ENCODE results near the gene ACSM3.

ACSM3 gene

GRCh38 chr16:20765732-20766131, 1.9 kb downstream of the ACSM3 start:
- Histone ChIP-seq H3K4me3 (no peak overlapping the region), H3K36me3 (ENCODE audit: insufficient read depth, low read length) (no peaks in the 10 kb centered on the region), H3K27ac (no peak overlapping the region), H3K9ac (ENCODE audit: insufficient read length) (no peak overlapping the region), H3K9me3 (ENCODE audit: low read depth, low read length) (no peaks in the 10 kb centered on the region)
- no peak for DNase-seq (ENCODE audit: low read depth, low spot score)
- no peak for TF ChIP-seq EZH2 (IDR thresholded peaks at IDR 0.05)
- no peak for TF ChIP-seq FOXP2 (optimal IDR thresholded peaks at IDR 0.05; ENCODE audit: control extremely low read depth, extremely low read length, insufficient read depth)
- no peak for TF ChIP-seq POLR2AphosphoS5 (IDR thresholded peaks at IDR 0.05; ENCODE audit: borderline replicate concordance, low read depth, low read length)

- no peak overlapping the region for H3K9ac ChIP-seq (ENCODE audit: insufficient read length)
- H3K27ac ChIP-seq, result no peak overlapping the region
- H3K9me3 ChIP-seq (ENCODE audit: low read depth, low read length), result no peaks in the 10 kb centered on the region
- no peak for DNase-seq (ENCODE audit: low read depth, low spot score)
- H3K36me3 ChIP-seq (ENCODE audit: insufficient read depth, low read length), result no peaks in the 10 kb centered on the region
- TF ChIP-seq EZH2 (IDR thresholded peaks at IDR 0.05) (no peak), POLR2AphosphoS5 (IDR thresholded peaks at IDR 0.05; ENCODE audit: borderline replicate concordance, low read depth, low read length) (no peak)
- H3K4me3 ChIP-seq, result no peak overlapping the region
Observed at GRCh38 chr16:20766294-20766693, 2.5 kb downstream of the ACSM3 start.

DNA sequence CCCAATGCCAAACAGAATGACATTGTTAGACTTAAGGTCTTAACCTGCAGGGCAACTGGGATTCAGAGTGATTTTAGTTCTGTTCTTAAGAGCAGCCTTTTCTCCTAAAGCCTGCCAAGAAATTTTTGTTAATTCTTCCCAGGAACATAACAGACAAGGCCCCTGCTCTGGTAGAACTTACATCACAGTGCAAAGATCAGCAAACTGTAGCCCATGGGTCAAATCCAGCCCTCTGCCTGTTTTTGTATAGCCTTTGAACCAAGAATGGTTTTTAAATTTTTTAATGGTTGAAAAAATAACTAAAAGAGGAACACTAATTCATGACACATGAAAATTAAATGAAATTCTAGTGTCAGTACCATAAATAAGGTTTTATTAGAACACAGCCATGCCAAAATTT, 3.8 kb downstream of the ACSM3 start:
- Histone ChIP-seq H3K9ac (ENCODE audit: insufficient read length) (no peak overlapping the region), H3K27ac (no peak overlapping the region), H3K4me3 (no peak overlapping the region), H3K9me3 (ENCODE audit: low read depth, low read length) (no peaks in the 10 kb centered on the region), H3K36me3 (ENCODE audit: insufficient read depth, low read length) (no peaks in the 10 kb centered on the region)
- no peak for TF ChIP-seq FOXP2 (optimal IDR thresholded peaks at IDR 0.05; ENCODE audit: control extremely low read depth, extremely low read length, insufficient read depth)
- TF ChIP-seq POLR2AphosphoS5 (IDR thresholded peaks at IDR 0.05; ENCODE audit: borderline replicate concordance, low read depth, low read length), result no peak
- no peak for TF ChIP-seq EZH2 (IDR thresholded peaks at IDR 0.05)
- DNase-seq (ENCODE audit: low read depth, low spot score), result no peak

DNA sequence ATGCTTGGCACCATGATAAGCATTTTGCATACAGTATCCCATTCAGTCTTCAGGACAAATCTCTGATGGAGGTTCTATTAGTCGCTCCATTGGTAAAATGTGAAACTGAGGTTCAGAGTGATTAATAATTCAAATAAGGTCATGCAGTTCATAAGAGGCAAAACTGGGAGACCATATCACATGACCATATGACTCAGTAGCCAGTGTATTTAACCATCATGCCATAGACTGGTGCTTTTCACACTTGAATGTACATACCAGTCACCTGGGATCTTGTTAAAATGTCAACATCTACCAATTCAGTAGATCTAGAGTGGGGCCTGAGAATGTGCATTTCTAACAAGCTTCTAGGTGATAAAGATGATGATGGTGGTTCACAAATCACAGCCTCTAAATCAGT, 4.3 kb downstream of the ACSM3 start:
- Histone ChIP-seq H3K9ac (ENCODE audit: insufficient read length) (no peak overlapping the region), H3K9me3 (ENCODE audit: low read depth, low read length) (no peaks in the 10 kb centered on the region), H3K27ac (no peak overlapping the region), H3K4me3 (no peak overlapping the region), H3K36me3 (ENCODE audit: insufficient read depth, low read length) (no peaks in the 10 kb centered on the region)
- no peak for DNase-seq (ENCODE audit: low read depth, low spot score)
- no peak for TF ChIP-seq FOXP2 (optimal IDR thresholded peaks at IDR 0.05; ENCODE audit: control extremely low read depth, extremely low read length, insufficient read depth)
- no peak for TF ChIP-seq EZH2 (IDR thresholded peaks at IDR 0.05)
- no peak for TF ChIP-seq POLR2AphosphoS5 (IDR thresholded peaks at IDR 0.05; ENCODE audit: borderline replicate concordance, low read depth, low read length)

- Histone ChIP-seq H3K9me3 (ENCODE audit: low read depth, low read length) (no peaks in the 10 kb centered on the region), H3K4me3 (no peak overlapping the region), H3K27ac (no peak overlapping the region), H3K9ac (ENCODE audit: insufficient read length) (no peak overlapping the region), H3K36me3 (ENCODE audit: insufficient read depth, low read length) (no peaks in the 10 kb centered on the region)
- TF ChIP-seq EZH2 (IDR thresholded peaks at IDR 0.05) (no peak), FOXP2 (optimal IDR thresholded peaks at IDR 0.05; ENCODE audit: control extremely low read depth, extremely low read length, insufficient read depth) (no peak), POLR2AphosphoS5 (IDR thresholded peaks at IDR 0.05; ENCODE audit: borderline replicate concordance, low read depth, low read length) (no peak)
- no peak for DNase-seq (ENCODE audit: low read depth, low spot score)
Observed at GRCh38 chr16:20768818-20769217, 5.0 kb downstream of the ACSM3 start.

GRCh38 chr16:20773679-20774078, 9.9 kb downstream of the ACSM3 start:
- TF ChIP-seq EZH2 (IDR thresholded peaks at IDR 0.05) (no peak), POLR2AphosphoS5 (IDR thresholded peaks at IDR 0.05; ENCODE audit: borderline replicate concordance, low read depth, low read length) (no peak), FOXP2 (optimal IDR thresholded peaks at IDR 0.05; ENCODE audit: control extremely low read depth, extremely low read length, insufficient read depth) (no peak)
- Histone ChIP-seq H3K27ac (no peak overlapping the region), H3K4me3 (no peak overlapping the region)

GRCh38 chr16:20774703-20775362, 11.0 kb downstream of the ACSM3 start:
- H3K4me3 ChIP-seq, result no peak overlapping the region
- no peaks in the 10 kb centered on the region for H3K9me3 ChIP-seq (ENCODE audit: low read depth, low read length)
- DNase-seq (ENCODE audit: low read depth, low spot score), result no peak
- no peak overlapping the region for H3K27ac ChIP-seq
- TF ChIP-seq POLR2AphosphoS5 (IDR thresholded peaks at IDR 0.05; ENCODE audit: borderline replicate concordance, low read depth, low read length) (no peak), FOXP2 (optimal IDR thresholded peaks at IDR 0.05; ENCODE audit: control extremely low read depth, extremely low read length, insufficient read depth) (no peak), EZH2 (IDR thresholded peaks at IDR 0.05) (no peak)
- H3K36me3 ChIP-seq (ENCODE audit: insufficient read depth, low read length), result no peaks in the 10 kb centered on the region
- no peak overlapping the region for H3K9ac ChIP-seq (ENCODE audit: insufficient read length)

More at GRCh38 chr16:20773679-20774078, 9.9 kb downstream of the ACSM3 start:
- H3K9me3 ChIP-seq (ENCODE audit: low read depth, low read length), result no peaks in the 10 kb centered on the region
- no peaks in the 10 kb centered on the region for H3K36me3 ChIP-seq (ENCODE audit: insufficient read depth, low read length)
- no peak for DNase-seq (ENCODE audit: low read depth, low spot score)
- no peak overlapping the region for H3K9ac ChIP-seq (ENCODE audit: insufficient read length)

GRCh38 chr16:20781697-20782096, 17.9 kb downstream of the ACSM3 start:
- Histone ChIP-seq H3K9me3 (ENCODE audit: low read depth, low read length) (no peaks in the 10 kb centered on the region), H3K9ac (ENCODE audit: insufficient read length) (no peak overlapping the region), H3K4me3 (no peak overlapping the region), H3K36me3 (ENCODE audit: insufficient read depth, low read length) (no peaks in the 10 kb centered on the region), H3K27ac (no peak overlapping the region)
- no peak for TF ChIP-seq EZH2 (IDR thresholded peaks at IDR 0.05)
- no peak for TF ChIP-seq POLR2AphosphoS5 (IDR thresholded peaks at IDR 0.05; ENCODE audit: borderline replicate concordance, low read depth, low read length)
- TF ChIP-seq FOXP2 (optimal IDR thresholded peaks at IDR 0.05; ENCODE audit: control extremely low read depth, extremely low read length, insufficient read depth), result no peak
- no peak for DNase-seq (ENCODE audit: low read depth, low spot score)

GRCh38 chr16:20782470-20782869, 18.7 kb downstream of the ACSM3 start:
- Histone ChIP-seq H3K9ac (ENCODE audit: insufficient read length) (no peak overlapping the region), H3K9me3 (ENCODE audit: low read depth, low read length) (no peaks in the 10 kb centered on the region), H3K36me3 (ENCODE audit: insufficient read depth, low read length) (no peaks in the 10 kb centered on the region), H3K4me3 (no peak overlapping the region), H3K27ac (no peak overlapping the region)
- no peak for TF ChIP-seq EZH2 (IDR thresholded peaks at IDR 0.05)
- TF ChIP-seq POLR2AphosphoS5 (IDR thresholded peaks at IDR 0.05; ENCODE audit: borderline replicate concordance, low read depth, low read length), result no peak
- TF ChIP-seq FOXP2 (optimal IDR thresholded peaks at IDR 0.05; ENCODE audit: control extremely low read depth, extremely low read length, insufficient read depth), result no peak
- no peak for DNase-seq (ENCODE audit: low read depth, low spot score)
